Right kidney (tissue), 1 donor: Measurements from ENCODE around the gene CARD11.
"Not testable (repeated sequence)": the region's sequence is repeated elsewhere in the genome, so short reads cannot be mapped to it uniquely, and the experiment has no call there.

Experiments
- DNase-seq: peaks from one replicate; pipeline ENCODE4 v3.0.0-alpha.2; 2016

The CARD11 gene

GRCh38 chr7:2962865-2963264 lies 80.8 kb downstream of the CARD11 start:
- no peak for DNase-seq

DNA sequence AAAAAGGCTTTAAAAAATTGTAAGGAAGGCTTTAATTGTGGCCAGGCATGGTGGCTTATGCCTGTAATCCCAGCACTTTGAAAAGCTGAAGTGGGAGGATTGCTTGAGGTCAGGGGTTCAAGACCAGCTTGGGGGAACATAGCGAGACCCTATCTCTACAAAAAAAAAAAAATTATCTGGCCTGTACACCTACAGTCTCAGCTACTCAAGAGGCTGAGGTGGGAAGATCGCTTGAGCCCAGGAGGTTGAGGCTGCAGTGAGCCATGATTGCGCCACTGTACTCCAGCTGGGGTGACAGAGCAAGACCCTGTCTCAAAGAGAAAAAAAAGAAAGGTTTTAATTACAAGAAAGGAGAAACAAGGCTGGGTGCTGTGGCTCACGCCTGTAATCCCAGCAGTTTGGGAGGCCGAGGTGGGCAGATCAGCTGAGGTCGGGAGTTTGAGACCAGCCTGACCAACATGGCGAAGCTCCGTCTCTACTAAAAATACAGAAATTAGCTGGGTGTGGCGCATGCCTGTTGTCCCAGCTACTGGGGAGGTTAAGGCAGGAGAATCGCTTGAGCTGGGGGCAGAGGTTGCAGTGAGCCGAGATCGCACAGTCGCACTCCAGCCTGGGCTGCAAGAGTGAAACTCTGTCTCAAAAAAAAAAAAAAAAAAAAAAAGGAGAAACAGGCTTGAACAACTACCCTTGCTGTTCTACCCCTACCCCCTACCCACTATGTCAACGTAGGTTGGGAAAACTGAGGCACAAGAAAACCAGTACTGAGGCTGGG lies 83.7 kb downstream of the CARD11 start:
- DNase-seq, result no peak

DNA sequence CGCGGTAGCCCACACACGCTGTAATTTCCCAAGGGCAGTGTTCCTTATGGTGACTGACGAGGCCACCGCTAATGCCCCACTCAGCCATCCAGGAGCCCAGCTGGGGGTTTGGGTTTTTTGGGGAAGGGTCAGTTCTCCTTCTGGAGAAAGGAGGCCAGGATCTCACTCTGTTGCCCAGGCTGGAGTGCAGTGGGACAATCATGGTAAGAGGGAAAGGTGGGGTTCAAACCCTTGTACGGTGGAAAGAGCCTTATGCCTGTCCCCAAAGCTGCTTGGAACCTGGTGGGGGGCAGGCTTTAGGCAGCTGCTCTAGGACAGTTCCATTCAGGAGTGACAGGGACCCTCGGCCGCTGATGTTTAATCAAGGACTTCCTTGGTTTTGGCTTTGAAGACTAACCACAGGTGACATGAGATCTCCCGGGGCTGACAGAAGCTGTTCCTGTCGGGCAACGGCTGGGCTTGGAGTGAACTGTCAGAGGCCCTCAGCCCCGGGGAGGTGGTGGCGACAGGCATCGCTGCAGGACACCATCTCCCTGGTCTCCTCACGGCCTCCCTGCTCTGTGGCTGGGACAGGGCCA lies 84.5 kb downstream of the CARD11 start:
- DNase-seq, result no peak

GRCh38 chr7:2958416-2959102 lies 85.1 kb downstream of the CARD11 start:
- no peak for DNase-seq

DNA sequence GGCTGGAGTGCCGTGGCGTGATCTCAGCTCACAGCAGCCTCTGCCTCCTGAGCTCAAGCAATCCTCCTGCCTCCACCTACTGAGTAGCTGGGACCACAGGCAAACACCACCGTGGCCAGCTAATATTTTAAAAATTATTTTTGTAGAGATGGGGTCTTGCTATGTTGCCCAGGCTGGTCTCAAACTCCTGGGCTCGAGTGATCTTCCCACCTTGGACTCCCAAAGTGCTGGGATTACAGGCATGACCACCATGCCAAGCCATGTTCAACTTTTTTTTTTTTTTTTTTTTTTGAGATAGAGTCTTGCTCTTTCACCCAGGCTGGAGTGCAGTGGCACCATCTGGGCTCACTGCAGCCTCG lies 86.3 kb downstream of the CARD11 start:
- DNase-seq, result not testable (repeated sequence)

DNA sequence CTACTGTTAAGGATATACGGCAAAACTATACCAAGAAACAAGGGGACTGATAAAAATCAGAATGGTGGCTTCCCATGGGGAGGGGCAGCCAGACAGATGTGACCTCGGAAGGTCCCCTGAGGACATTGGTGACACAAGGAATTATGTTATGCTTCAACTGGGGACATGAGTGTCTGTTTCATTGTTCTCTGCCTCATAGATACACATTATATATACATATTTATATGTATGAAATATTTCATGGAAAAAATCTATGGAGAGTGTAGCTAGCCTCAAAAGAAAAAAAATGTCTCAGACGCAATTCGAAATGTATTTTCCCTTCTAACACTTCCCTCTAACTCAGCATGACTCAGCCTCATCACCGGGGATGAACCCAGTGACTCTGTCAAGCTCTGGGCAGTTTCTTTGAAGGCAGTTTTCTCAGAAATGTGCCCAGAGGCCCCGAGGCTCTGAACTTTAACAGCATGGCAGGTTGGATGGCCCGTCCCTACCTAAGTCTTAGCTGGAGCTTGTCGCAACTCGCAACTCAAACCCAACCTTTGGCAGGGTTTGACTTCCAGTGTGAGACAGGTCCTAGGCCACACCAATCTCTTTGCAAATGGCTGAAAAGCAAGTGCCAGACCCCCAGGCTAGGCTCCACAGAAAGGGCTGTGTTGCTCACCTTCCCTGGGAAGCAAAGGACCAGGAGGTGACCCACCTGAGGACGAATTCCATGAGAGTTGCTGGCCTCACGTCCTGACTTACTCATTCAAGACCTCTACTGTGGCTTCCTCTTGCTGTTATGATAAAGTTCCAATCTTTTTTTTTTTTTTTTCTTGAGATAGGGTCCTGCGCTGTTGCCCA lies 86.9 kb downstream of the CARD11 start:
- no peak for DNase-seq

- DNase-seq, result no peak
These were observed 87.6 kb downstream of the CARD11 start for GRCh38 chr7:2956076-2956475.

- DNase-seq, result no peak
These were observed 88.4 kb downstream of the CARD11 start for GRCh38 chr7:2955269-2955668.

GRCh38 chr7:2954433-2954853 lies 89.2 kb downstream of the CARD11 start:
- DNase-seq, result no peak

DNA sequence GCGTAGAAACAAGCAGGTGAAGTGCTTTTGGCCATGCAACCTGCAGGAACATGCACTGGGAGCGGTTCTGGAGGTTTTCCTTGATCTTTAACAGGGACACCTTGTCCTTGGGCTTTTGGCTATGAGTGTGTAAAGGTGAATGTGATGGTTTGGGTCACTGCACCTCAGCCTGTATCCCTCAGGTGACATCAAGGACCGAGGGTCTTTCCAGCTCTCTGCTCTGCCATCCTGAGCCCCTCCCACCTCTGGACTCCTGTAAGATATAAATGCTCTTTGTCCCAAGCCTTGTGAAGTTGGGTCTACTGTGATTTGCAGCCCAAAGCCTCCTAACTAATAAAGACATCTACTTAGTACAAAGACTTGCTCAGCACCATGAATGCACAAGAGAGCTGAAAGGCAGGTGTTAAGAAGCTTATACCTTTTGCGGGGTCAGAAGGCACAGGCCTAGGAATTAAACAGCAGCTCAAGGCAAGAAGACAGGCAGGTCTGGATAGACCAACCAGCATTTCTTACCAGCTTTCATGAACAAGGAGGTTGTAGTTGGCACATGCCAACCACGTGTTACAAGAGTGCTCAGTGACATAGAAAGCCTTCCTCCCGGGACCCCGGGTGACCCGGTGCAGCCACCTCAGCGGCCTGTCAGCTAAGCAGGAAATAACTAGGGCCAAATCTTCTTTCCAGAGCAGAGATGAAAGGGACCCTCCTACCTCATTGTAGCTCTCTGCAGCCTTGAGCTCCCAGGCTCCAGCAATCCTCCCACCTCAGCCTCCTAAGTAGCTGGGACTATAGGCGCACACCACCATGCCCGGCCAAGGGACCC lies 89.9 kb downstream of the CARD11 start:
- no peak for DNase-seq

DNA sequence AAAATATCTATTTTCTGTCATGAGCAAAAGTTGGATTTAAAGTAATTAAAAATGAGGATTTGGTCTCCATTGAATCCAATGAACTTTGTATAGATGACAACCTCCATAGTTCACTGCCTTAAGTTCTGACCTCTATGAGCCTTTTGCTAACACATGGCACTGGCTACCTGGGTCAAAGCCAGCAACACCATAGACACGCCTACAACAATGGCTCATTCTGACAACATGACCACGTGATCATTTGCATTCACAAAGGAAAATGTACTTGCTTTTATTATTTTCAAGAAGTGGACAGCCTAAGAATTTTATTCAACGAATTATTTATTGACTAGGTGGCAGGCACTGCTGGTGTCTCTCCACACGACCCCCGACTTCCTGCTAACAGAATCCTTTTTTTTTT lies 90.6 kb downstream of the CARD11 start:
- no peak for DNase-seq

DNA sequence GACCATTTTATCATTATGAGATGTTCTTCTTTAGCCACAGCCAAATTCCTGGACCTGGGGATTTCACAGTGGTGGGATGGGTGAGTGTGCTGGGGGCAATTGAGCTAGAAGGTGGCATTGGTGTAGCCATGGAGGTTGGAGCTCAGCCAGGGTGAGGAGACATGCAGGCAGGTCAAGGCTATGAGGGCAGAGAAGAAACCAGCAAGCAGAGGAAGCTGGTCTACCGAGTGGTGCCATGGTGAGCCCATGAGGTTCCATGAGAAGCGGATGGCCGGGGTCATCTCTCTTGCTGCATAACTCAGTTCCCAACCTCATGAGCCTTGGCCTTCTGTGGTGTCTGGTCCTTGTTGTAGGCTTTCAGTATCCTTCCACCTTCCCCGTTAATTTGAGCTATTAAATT lies 91.4 kb downstream of the CARD11 start:
- DNase-seq, result no peak

GRCh38 chr7:2950578-2950977 lies 93.1 kb downstream of the CARD11 start:
- no peak for DNase-seq

DNA sequence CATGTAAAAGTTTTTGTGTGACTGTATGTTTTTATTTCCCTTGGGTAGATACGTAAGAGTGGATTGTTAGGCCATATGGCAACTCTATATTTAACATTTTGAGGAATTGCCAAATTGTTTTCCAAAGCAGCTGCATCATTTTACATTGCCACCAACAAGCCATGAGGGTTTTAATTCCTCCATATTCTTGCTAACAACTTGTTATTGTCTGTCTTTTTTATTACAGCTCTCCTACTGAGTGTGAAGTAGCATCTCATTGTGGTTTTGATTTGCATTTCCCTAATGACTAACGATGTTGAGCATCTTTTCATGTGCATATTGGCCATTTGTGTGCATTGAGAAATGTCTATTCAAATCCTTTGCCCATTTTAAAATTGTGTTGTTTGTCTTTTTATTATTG lies 94.9 kb downstream of the CARD11 start:
- DNase-seq, result no peak

- no peak for DNase-seq
These were observed 96.4 kb downstream of the CARD11 start for GRCh38 chr7:2947058-2947780.

- DNase-seq, result no peak
These were observed 98.5 kb downstream of the CARD11 start for GRCh38 chr7:2945171-2945570.

DNA sequence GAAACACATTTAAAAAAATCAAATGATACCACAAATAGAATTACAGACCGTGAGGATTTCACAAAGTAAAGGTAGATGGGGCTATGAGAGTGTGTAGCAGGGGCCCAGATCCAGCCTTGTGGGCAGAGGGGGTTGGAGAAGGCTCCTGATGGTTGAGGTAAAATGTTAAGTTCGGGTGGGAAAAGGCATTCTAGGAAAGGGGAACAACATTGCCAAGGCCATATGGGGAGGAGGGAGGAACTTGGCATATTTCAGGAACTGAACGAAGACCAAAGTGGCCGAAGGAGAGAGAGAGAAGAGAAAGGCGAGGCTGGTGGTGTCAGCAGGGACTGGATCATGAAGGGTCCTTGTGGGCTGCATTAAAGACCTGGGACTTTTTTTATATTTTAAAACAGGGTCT lies 98.9 kb downstream of the CARD11 start:
- DNase-seq, result no peak

- no peak for DNase-seq
These were observed 99.6 kb downstream of the CARD11 start for GRCh38 chr7:2943851-2944601.

GRCh38 chr7:2941216-2941859 lies 102.3 kb downstream of the CARD11 start:
- no peak for DNase-seq

- DNase-seq, result no peak
These were observed 103.2 kb downstream of the CARD11 start for GRCh38 chr7:2940466-2940865.
